Caco-2 (cell line): ENCODE results near the gene ITGA7. TPM values are rescaled to one million over a fixed set of nuclear protein-coding genes. Genes with fewer than 3 reads are reported as not detected.

Experiments used
- BruUV-seq: library from RNA; stranded (reverse); fragments of 400-500 nt; replicated peaks from 2 replicates; lab custom pipeline; 2021; lab: Mats Ljungman, UMichigan
- CTCF ChIA-PET: fragments of 300-600 bp; sonication (Branson Sonifier 250); formaldehyde crosslinking; loops from one replicate; lab custom pipeline; 2022; ENCODE audit warnings: antibody characterized with exemption; lab: Charles Lee
- POLR2A ChIA-PET: fragments of 300-600 bp; sonication (Branson Sonifier 250); formaldehyde crosslinking; loops from one replicate; lab custom pipeline; 2022; ENCODE audit warnings: antibody characterized with exemption; lab: Charles Lee
- DNase-seq, 2 experiments: peaks; one replicate each; pipeline versions ENCODE4 v3.0.0 to v3.0.0-alpha.2; 2020 to 2022
- H3K27me3 ChIP-seq: replicated peaks from 2 replicates; pipeline ENCODE4 v1.6.0; 2011; ENCODE audit warnings: low read length; ENCODE audit not compliant: control insufficient read depth, insufficient read depth
- H3K36me3 ChIP-seq: 2 replicates; pipeline ENCODE4 v1.5.1; 2011; ENCODE audit warnings: low read length; ENCODE audit not compliant: control insufficient read depth, insufficient read depth
- H3K4me1 ChIP-seq: fragments of 250-450 bp; sonication (Bioruptor Pico); 2 replicates; pipeline ENCODE4 v1.5.1; 2020; ENCODE audit warnings: mild to moderate bottlenecking
- H3K4me3 ChIP-seq: 2 replicates; pipeline ENCODE4 v1.5.1; 2011; ENCODE audit warnings: low read depth, mild to moderate bottlenecking, control low read depth, low read length
- H3K9me3 ChIP-seq: fragments of 250-450 bp; sonication (Bioruptor Pico); 2 replicates; pipeline ENCODE4 v1.5.1; 2020; ENCODE audit warnings: mild to moderate bottlenecking, moderate library complexity
- H3K27ac Mint-ChIP-seq: one replicate; pipeline ENCODE4 v1.8.0; 2022; ENCODE audit warnings: mixed read lengths; ENCODE audit not compliant: unreplicated experiment
- H3K27me3 Mint-ChIP-seq: one replicate; pipeline ENCODE4 v1.8.0; 2022; ENCODE audit warnings: mixed read lengths; ENCODE audit not compliant: insufficient read depth, unreplicated experiment
- H3K36me3 Mint-ChIP-seq: one replicate; pipeline ENCODE4 v1.8.0; 2022; ENCODE audit warnings: mild to moderate bottlenecking, mixed read lengths; ENCODE audit not compliant: insufficient read depth, unreplicated experiment
- H3K4me1 Mint-ChIP-seq: one replicate; pipeline ENCODE4 v1.8.0; 2022; ENCODE audit warnings: low read depth, mixed read lengths; ENCODE audit not compliant: unreplicated experiment
- H3K4me3 Mint-ChIP-seq: one replicate; pipeline ENCODE4 v1.8.0; 2022; ENCODE audit warnings: mild to moderate bottlenecking, moderate library complexity, mixed read lengths; ENCODE audit not compliant: unreplicated experiment
- H3K9me3 Mint-ChIP-seq: one replicate; pipeline ENCODE4 v1.8.0; 2022; ENCODE audit warnings: mixed read lengths; ENCODE audit not compliant: unreplicated experiment
- CTCF ChIP-seq, 2 experiments: fragments of 200-600 bp in 1 of 2; IDR thresholded peaks; 1 replicate in 1 of 2; 2 replicates in 1 of 2; pipeline versions ENCODE4 v1.5.1 to v1.8.0; 2011 to 2022; ENCODE audit warnings: antibody characterized with exemption in 1 of 2, control low read depth in 1 of 2, inconsistent platforms in 1 of 2, low read depth in 1 of 2, low read length in 1 of 2, mild to moderate bottlenecking in 1 of 2, moderate library complexity in 1 of 2; ENCODE audit not compliant: insufficient read depth in 1 of 2, severe bottlenecking in 1 of 2, unreplicated experiment in 1 of 2
- intact Hi-C: fragments of 100-400 bp; cut with micrococcal nuclease; formaldehyde crosslinking; loops from one replicate; pipeline ENCODE4 v1.10.0; 2022; ENCODE audit not compliant: unreplicated experiment
- total RNA-seq: library from RNA; stranded (reverse); gene quantifications from 2 replicates; pipeline ENCODE4 v1.2.3, GENCODE V29; 2022

The ITGA7 gene
- total RNA-seq, 1 experiment from 2014 or later = 46.1 TPM

DNA sequence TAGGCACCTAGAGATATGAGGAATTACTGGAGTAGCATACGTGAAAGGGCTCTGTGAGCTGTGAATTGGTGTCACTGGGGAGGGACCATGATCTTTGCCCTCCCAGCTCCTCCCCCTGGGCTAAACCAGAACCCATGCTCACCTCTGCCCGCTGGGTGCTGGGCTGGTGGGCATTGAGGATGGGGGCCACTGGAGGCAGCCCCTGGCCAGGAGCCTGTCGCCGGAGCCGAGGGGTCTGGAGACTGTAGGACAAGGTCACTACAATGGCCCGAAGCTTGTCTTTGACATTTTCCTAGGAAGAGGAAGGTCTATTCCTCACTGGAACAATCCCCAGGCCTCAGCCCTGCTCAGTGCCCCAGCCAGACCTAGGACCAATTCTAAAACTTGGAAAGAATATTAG is 11.6 kb downstream of the ITGA7 start:
- Mint-ChIP-seq H3K9me3 (no peaks in the 10 kb centered on the region), H3K4me3 (no peak overlapping the region), H3K27ac (no peak overlapping the region), H3K4me1 (peaks cover 10% of the 10 kb centered on the region), H3K27me3 (no peaks in the 10 kb centered on the region), H3K36me3 (no peaks in the 10 kb centered on the region)
- ChIA-PET CTCF (interaction anchor here (1.7 to 2.5 kb wide), 2 partner anchors 10 to 15 kb away, joined by 4 to 10 read pairs; a partner anchor contains a TSS), POLR2A (no interaction called here)
- no peaks in the 10 kb centered on the region; the same call in 1 of the 2 replicates for H3K36me3 ChIP-seq
- H3K9me3 ChIP-seq = no peaks in the 10 kb centered on the region
- no peak for DNase-seq
- H3K4me1 ChIP-seq = no peaks in the 10 kb centered on the region
- no peaks in the 10 kb centered on the region for H3K27me3 ChIP-seq
- intact Hi-C loops = no loop called here
- H3K4me3 ChIP-seq = no peak overlapping the region
- TF ChIP-seq CTCF (IDR thresholded peaks at IDR 0.05; ENCODE audit: insufficient read depth in 1 of 2, low read depth in 1 of 2, low read length in 1 of 2, severe bottlenecking in 1 of 2, unreplicated experiment in 1 of 2) = no peak
- BruUV-seq = no TSS peak

- no TSS peak for BruUV-seq
- H3K4me3 Mint-ChIP-seq = no peak overlapping the region
- no peak for TF ChIP-seq CTCF (IDR thresholded peaks at IDR 0.05; ENCODE audit: insufficient read depth in 1 of 2, low read depth in 1 of 2, low read length in 1 of 2, severe bottlenecking in 1 of 2, unreplicated experiment in 1 of 2)
These were observed 12.4 kb downstream of the ITGA7 start for GRCh38 chr12:55695349-55695748.

DNA sequence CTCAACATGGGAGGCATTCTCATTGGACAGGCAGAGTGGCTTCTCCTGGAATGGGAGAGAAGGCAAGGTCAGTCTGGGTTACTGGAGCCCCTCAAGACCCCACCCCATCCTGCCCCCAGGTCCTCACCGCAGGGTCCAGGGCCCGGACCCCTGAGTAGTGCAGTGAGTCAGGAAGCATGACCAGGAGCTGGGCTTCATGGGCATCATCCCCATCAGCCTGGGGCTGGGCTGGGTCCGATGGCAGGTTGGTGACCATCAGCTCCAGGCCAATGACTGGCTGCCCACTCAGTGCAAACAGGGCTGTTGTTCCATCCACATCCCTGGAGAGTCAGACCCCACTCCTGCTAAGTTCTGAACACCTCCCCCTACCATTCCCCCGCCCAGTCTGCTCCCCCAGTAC is 13.1 kb downstream of the ITGA7 start:
- BruUV-seq = no TSS peak
- Mint-ChIP-seq H3K27ac (no peak overlapping the region), H3K4me3 (no peak overlapping the region), H3K9me3 (no peaks in the 10 kb centered on the region), H3K4me1 (peaks cover 3% of the 10 kb centered on the region), H3K27me3 (no peaks in the 10 kb centered on the region), H3K36me3 (no peaks in the 10 kb centered on the region)
- CTCF ChIA-PET = interaction anchor here (2.5 kb wide), 1 partner anchor 13 kb away, joined by 10 read pairs; a partner anchor contains a TSS
- intact Hi-C loops = no loop called here
- Histone ChIP-seq H3K4me1 (no peaks in the 10 kb centered on the region), H3K4me3 (no peak overlapping the region), H3K27me3 (no peaks in the 10 kb centered on the region), H3K36me3 (no peaks in the 10 kb centered on the region; the same call in 1 of the 2 replicates), H3K9me3 (no peaks in the 10 kb centered on the region)
- POLR2A ChIA-PET = no interaction called here
- no peak for TF ChIP-seq CTCF (IDR thresholded peaks at IDR 0.05; ENCODE audit: insufficient read depth in 1 of 2, low read depth in 1 of 2, low read length in 1 of 2, severe bottlenecking in 1 of 2, unreplicated experiment in 1 of 2)
- DNase-seq = no peak

More at GRCh38 chr12:55695349-55695748, 12.4 kb downstream of the ITGA7 start:
- H3K9me3 Mint-ChIP-seq = no peaks in the 10 kb centered on the region
- intact Hi-C loops = no loop called here
- H3K4me1 Mint-ChIP-seq = peaks cover 10% of the 10 kb centered on the region
- no peaks in the 10 kb centered on the region for H3K27me3 Mint-ChIP-seq
- no peak for DNase-seq
- H3K27me3 ChIP-seq = no peaks in the 10 kb centered on the region
- POLR2A ChIA-PET = no interaction called here
- H3K4me3 ChIP-seq = no peak overlapping the region
- H3K4me1 ChIP-seq = no peaks in the 10 kb centered on the region
- no peaks in the 10 kb centered on the region for H3K36me3 Mint-ChIP-seq
- no peaks in the 10 kb centered on the region for H3K9me3 ChIP-seq
- H3K27ac Mint-ChIP-seq = no peak overlapping the region
- CTCF ChIA-PET = interaction anchor here (1.7 to 2.5 kb wide), 2 partner anchors 11 to 14 kb away, joined by 4 to 10 read pairs; a partner anchor contains a TSS
- no peaks in the 10 kb centered on the region; the same call in 1 of the 2 replicates for H3K36me3 ChIP-seq
